DMS53 treated with DMSO at 0.1 percent for 48 hours (cell line): ENCODE data around the gene LCT.

Source experiments
- DNase-seq: peaks from one replicate; lab custom pipeline; 2025; ENCODE audit not compliant: unreplicated experiment; lab: John Stamatoyannopoulos, UW

The LCT gene

GRCh38 chr2:135744760-135745314 lies 92.1 kb downstream of the LCT start:
- no peak for DNase-seq

DNA sequence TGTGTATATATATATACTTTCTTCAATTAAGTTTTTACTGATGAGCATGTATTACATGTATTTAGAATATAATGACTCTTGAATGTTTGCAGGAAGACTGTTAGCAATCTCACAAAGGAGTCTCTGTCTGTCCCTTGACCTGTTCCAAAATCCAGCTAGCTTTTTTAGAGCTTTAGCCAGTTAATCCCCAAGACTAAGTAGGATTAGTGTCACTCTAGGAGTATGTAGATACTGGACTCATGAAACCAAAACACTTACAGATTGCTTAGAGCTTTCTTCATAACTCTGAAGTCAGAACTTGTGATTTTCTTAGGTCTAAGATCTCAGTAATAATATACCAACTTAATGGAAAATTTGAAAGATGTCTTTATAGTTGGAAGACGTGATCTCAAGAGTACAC lies 93.1 kb downstream of the LCT start:
- DNase-seq = no peak

GRCh38 chr2:135742325-135742757 lies 94.6 kb downstream of the LCT start:
- DNase-seq = no peak

DNA sequence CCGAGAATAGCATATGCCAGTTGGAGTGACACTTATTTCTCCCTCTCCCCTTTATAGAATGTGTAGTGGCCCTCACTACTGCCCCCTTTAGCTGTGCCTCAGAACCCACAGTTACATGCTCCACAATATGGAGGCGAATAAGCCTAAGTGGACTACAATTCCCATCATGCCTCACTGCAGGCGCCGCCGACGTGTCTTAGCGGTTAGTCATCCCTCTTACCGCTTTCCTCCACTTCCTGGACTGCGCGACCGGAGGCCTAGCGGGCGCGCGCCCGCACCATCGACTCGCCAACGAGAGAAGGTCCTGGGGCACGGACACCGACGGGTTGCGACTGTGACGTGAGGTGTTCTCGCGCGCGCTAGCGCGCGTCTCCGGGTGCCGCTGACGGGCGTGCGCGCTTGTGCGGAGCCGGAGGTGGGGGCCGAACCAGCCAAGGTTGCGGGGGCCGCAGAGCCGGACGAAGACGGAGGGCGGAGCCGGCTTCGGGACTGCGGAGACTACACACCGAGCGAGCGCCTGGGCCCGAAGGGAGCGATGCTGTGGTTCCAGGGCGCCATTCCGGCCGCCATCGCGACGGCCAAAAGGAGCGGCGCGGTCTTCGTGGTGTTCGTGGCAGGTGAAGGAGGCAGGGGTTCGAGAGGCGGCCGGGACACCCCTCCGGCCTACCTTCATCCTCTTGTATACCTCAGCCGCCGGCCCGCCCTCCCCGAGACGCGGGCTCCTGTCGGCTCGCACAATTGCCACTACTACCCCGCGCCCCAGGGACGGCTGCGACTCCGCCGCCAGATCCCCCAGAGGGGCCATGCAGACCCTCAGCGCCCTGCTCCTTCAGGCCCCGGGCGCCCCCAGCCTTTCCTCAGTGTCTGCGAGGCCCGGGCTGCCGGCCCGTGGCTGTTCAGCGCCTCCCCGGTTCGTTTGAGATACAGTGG lies 95.3 kb downstream of the LCT start, which contains the start of gene UBXN4:
Gene UBXN4, plus strand, starts transcription at position 461 of the 930 bp plus-strand sequence. Its CDS starts 75 bp downstream, at position 536.
- peak; percentile 67 for DNase-seq

- no peak for DNase-seq
Observed at GRCh38 chr2:135741043-135741394, 96.0 kb downstream of the LCT start.

DNA sequence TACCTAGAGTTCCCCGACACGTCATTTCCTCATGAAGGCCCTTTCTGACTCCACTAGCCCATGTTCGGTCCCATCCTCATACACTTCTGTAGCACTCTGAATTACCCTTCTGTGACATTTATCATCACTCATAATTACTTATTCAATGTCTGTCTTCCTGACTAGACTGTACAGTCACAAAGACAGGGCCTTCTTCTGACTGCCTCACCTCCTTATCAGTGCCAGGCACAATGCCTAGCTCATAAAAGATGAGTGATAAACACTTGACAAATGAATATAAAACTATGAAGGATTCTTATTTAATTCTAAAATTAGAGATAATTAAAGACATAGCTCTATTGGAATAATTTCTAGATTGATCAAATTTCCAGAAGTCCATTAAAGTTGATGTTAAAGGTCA lies 96.8 kb downstream of the LCT start:
- DNase-seq = no peak
